GM18517 (cell line): ENCODE data around the gene ABL2.
"Not testable (repeated sequence)": the region's sequence is repeated elsewhere in the genome, so short reads cannot be mapped to it uniquely, and the experiment has no call there.

ENCODE experiments used
- ATAC-seq: cut with Tn5 transposase; IDR thresholded peaks from one replicate; pipeline ENCODE4 v1.9.1; 2021; ENCODE audit warnings: mild to moderate bottlenecking, moderate library complexity; ENCODE audit not compliant: unreplicated experiment

Gene ABL2

DNA sequence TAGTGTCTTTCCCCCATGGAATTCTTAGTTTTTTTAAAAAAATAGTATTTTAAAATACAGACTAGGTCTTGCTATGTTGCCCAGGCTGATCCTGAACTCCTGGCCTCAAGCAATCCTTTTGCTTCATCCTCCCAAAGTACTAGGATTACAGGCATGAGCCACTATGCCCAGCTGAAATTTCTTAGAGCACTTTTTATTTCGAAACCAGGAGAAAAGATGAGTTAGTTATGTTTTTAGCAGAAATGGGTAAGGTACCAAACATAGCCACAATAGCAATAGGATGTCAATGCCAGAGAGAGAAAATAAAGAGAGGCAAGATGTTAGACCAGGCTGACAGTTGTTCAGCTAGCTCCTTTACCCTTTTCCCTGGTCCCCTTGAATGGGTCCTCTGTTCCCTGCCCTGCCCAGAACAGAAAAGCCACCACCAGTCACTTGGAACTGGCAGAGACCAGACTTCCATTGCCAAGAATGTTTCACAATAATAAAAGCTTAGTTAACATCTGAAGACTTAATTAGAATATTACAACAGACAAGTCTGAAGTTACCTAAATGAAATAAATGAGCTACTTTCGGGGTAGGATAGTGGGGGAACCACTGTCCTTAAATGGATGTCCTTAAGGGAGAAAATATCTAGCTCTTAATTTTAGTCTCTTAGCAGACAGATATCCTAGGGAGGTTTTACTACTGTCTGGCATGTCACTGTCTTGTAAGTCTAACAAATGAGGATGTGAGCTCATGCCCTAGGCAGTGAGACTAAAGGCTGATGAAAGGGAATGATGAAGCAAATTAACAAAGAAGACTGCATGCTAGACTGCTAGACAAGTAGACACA, 54.3 kb downstream of the ABL2 start:
- ATAC-seq: no peak

DNA sequence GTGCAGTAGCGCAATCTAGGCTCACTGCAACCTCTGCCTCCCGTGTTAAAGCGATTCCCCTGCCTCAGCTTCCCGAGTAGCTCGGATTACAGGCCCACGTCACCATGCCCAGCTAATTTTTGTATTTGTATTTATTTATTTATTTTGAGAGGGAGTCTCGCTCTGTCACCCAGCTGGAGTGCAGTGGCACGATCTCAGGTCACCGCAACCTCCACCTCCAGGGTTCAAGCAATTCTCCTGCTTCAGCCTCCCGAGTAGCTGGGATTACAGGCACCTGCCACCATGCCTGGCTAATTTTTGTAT, 59.1 kb downstream of the ABL2 start:
- not testable (repeated sequence) for ATAC-seq

DNA sequence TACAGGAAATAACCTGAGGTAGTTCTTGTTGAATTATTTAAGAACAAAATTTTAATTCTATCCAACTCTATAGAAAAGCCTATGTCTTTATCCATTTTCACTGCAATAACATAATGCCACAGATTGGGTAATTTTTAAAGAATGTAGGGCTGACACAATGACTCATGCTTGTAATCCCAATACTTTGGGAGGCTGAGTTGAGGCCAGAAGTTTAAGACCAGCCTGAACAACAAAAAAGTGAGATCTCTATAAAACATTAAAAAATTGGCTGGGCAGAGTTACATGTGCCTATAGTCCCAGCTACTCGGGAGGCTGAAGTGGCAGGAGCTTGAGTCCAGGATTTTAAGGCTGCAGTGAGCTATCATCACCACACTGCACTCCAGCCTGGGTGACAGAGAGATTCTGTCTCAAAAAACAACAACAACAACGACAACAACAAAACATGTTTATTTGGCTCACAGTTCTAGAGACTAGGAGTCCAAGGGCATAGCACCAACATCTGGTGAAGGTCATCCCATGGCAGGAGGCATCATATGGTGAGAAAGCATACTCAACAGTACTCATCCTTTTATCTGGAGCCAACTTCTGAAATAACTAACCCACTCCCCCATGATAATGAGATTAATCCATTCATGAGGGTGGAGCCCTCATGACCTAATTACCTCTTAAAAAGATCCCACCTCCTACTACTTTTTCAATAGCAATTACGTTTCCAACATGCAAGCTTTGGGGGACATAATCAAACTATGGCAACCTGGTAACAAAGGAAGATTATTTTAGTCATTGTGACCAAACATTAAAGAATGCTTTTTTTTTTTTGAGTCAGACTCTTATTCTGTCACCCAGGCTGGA, 59.6 kb downstream of the ABL2 start:
- no peak for ATAC-seq

DNA sequence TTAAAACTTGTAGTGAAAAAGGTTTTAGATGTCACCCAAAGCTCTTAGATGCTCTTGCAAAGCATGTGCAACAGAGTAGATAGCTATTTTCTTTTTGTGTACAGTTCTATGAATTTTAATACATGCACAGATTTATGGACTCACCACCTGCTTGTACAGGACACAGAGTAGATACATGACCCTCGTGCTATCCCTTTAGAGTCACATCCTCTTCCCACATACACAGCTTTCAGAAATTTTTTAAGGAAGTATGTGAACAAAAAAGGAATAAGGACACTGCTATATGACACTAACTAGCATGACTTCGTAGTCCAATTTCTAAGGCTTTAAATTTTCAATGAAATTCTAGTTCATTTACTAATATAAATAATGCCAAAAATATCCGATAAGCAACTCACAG, 60.9 kb downstream of the ABL2 start:
- no peak for ATAC-seq

DNA sequence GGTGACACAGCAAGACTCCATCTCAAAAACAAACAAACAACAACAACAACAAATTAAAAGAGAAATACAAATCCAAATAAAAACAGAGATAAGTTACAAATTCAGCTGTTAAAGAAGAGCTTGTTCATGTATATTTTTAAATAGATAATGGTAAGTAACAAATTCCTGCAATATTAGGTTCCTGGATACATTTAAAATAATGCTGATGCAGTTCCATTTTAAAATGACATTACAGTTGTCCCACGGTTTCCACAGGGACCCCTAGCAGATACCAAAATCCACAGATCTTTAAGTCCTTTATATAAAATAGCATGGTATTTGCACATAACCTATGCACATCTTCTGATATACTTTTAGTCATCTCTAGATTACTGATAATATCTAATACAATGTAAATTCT, 61.5 kb downstream of the ABL2 start:
- no peak for ATAC-seq

DNA sequence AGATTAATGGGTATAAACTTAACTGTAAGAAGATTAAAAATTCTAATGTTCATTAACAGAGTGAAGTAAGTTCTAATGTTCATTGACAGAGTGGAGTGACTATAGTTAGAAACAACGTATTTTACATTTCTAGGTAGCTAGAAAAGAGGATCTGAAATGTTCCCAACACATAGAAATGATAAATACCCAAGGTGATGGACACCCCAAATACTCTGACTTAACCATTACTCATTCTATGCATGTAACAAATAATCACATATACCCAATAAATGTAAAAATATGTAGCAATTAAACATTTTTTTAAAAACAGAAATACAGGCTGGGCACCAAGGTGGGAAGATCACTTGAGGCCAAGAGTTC, 62.1 kb downstream of the ABL2 start:
- ATAC-seq: no peak

DNA sequence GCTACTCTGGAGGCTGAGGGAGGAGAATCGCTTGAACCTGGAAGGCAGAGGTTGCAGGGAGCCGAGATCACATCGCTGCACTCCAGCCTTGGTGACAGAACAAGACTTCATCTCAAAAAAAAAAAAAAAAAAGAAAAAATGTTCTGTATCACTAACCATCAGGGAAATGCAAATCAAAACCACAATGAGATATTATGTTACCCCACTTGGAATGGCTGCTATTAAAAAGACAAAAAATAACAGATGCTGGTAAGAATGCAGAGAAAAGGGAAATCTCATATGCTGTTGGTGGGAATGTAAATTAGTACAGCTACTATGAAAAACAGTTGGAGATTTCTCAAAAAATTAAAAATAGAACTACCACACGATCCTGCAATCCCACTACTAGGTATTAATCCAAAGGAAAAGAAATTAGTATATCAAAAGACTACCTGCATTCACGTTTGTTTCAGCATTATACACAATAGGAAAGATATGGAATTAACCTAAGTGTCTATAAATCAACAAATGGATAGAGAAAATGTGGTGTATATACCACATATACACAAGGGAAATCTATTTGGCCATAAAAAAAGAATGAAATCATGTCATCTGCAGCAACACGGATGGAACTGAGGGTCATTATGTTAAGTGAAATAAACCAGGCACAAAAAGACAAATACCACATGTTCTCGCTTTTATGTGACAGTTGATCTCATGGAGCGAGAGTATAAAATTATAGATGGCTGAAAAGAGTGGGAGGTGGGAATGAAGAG, 62.6 kb downstream of the ABL2 start:
- no peak for ATAC-seq

DNA sequence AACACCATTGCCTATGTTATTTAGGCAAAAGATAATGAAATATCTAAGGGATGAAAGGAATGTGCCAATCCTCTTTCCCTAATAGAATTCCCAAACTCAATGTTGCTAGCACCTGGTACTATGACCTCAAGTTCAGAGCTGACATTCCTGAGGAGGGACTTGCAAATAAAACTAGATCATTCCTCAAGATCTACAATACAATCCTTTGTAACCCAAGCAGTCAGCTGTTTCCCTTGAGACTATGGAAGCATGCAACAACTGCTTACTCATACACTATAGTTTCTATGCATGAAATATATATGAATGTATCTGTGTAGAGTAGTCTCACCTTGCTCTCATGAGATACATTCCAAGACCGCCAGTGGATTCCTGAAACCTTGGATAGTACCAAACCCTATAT, 65.0 kb downstream of the ABL2 start:
- no peak for ATAC-seq

DNA sequence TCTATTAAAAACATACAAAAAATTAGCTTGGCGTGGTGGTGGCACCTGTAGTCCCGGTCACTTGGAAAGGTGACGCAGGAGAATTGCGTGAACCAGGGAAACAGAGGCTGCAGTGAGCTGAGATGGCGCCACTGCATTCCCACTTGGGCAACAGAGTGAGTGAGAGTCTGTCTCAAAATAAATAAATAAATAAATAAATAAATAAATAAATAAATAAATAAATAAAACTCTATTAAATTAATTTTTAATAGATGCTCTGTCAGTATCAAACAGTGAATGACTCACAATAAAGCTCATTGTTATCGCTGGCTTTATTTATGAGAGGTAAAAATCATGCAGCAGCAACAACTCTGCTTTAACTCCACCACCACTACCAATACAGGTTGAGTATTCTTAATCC, 72.8 kb downstream of the ABL2 start:
- ATAC-seq: no peak

DNA sequence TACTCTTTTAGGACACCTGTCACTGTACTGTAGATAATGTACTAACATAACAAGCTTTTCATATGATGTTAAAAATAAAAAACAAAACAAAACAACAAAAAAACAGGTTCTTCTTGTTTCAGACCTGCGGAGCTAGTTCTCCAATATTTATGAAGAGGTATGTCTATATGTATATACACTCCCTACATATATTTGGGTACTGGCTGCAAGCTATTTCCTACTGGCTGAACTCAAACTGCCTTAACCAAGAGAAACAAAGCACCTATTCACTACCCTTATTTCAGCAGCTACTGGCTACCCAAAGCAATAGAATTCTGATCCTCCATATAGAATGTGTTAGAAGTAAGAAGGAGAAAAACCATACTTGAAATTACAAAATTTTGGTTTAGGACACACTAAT, 73.5 kb downstream of the ABL2 start:
- no peak for ATAC-seq

DNA sequence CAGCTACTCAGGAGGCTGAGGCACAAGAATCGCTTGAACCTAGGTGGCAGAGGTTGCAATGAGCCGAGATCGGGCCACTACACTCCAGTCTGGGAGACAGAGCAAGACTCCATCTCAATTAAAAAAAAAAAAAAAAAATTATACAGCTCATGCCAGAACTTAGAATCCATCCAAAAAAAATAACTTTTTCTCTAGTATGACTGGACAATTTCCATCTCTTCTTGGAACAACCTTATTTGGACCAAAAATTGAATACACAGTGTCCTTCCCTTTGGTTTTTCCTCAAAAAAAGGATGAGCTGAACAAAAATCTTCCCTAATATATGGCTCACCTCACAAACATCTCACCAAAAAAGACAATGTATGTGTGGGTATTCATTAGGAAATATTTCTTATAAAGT, 73.9 kb downstream of the ABL2 start:
- no peak for ATAC-seq

DNA sequence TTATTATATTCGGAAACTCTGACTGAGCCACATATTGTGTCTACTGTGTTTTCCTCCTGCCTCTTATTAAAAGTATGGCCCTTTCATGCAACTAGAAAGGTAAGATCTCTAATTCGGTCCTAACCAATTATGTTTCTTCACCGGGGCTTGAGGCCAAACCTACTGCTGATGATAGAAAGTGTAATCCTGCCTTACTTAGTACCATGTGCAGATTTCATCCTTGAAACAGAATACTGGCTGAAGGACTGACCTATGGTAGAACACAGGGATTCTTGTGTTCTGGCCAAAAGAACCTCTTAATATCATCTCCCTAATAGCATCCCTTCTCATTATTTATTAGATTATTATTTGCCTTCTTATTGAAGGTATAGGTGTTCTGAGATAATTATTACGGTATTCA, 75.0 kb downstream of the ABL2 start:
- ATAC-seq: no peak

DNA sequence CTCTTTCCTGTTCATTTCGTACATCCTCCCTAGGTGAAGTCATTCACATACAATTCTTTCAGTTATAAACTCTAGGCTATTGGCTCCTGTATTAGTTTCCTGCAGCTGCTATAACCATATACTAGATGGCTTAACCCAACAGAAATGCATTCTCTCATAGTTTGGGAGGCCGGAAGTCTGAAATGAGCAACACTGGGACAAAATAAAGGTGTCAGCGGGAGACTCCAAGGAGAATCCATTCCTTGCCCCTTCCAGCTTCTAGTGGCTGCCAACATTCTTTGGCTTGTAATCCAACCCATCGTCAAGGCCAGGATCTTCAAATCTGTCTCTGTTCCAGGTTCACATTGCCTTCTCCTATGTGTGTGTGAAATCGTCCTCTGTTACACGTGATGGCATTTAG, 76.3 kb downstream of the ABL2 start:
- no peak for ATAC-seq

DNA sequence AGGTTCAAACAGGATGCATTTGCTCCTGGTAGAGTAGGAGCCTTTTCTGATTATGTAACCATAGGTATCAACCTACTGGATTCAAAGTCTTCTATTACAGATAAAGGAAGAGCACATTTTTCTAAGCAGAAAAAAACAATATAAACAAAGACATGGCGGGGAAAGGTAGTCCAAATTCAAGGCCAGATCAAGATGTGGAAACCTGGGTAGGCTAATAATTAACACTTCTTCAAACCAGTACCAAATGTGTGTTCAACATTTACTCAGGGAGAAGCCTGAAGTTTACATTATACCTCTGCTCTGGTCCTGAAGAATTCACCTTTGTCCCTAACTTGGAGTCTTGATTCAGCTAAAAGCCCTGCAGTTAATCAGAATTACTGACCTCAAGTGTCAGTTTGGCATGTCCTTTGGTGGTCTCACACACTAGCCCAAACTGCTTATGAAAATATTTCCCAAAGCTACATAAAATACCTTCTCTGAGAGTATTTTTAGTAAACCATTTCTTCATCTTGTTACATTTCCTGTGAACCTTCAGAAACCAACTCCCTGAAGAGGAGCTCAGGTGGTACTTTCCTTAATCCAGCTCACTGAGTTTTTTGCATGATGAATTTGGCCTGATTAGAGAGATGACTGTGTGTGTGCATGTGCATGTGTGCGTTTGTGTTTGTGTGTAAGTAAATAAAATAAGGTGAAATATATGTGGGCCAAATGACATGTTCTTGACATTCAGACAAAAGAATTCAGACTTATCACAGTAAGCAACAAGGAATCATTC, 77.4 kb downstream of the ABL2 start:
- ATAC-seq: no peak

DNA sequence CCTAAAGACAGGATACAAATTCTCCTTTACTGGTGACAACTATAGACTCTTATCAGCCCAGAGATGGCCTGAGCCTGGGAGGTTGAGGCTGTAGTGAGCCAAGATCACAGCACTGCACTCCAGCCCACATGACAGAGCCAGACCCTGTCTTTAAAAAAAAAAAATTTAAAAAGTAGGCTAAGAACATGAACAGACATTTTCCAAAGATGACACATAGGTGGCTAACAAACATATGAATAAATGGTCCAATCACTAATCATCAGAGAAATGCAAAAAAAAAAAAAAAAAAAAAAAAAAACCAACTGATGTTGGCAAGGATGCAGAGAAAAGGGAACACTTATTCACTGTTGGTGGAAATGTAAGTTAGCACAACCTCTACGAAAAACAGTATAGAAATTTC, 82.6 kb downstream of the ABL2 start:
- ATAC-seq: no peak

DNA sequence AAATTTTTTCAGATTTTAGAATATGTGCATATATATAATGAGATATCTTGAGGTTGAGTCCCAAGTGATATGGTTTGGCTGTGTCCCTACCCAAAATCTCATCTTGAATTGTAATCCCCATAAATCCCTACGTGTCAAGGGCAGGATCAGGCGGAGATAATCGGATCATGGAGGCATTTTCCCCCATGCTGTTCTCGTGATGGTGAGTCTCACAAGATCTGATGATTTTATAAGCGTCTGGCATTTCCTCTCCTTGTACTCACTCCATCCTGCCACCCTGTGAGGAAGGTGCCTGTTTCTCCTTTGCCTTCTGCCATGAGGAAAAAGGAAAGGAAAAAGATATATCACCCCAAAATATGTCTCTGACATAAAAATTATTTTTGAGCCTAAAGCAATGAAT, 83.0 kb downstream of the ABL2 start:
- no peak for ATAC-seq

DNA sequence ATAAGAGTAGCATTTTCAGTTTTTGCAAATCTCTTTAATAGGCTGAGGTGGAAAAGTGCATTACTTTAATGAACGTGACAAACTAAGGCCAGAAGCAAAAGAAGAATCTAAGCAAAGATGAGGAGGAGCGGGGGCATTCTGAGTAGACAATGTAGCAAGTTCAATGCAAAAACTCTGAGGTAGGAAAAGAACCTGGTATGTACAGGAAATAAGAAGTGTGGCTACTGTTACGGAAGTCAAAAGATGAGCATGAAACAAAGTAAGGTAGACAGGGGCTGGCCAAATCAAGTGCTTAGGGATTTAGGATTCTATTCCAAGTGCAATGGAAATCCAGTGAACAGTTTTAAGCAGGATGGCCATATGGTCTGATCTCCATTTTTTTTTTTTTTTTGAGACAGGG, 84.0 kb downstream of the ABL2 start:
- ATAC-seq: no peak

DNA sequence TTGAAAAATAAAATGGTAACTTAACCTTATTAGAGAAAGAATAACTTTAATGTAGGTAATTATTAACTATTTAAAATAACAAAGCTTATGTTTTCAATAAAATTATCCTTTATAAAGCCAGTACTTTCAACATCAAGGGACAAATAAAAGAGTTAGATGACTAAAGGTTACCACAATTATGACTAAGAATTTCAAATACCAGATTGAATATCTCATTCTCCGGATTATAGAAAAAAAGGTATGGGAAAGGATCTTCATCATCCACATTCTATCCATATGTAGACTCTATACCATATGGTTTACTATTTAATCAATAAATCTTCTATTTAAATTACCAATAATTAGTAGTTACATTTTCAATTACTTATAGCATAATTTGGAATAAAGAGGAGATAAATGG, 84.9 kb downstream of the ABL2 start:
- no peak for ATAC-seq

DNA sequence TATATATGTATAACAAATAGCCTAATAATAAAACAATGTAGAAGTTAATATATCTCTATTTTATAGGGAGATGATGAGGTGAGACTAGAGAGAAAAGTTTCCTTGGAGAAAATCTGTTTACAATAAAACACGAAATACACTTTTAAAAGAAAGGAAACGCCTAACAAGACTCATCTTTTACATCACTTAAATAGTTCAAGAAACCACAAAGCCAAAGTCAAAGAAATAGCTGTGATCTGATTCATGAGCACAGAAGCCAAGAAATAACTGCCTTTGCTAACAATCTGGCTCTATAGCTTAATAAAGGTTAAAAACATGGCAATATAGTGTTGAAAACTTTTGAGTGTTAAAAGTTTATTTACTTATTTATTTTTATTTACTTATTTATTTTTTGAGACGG, 86.2 kb downstream of the ABL2 start:
- ATAC-seq: no peak

DNA sequence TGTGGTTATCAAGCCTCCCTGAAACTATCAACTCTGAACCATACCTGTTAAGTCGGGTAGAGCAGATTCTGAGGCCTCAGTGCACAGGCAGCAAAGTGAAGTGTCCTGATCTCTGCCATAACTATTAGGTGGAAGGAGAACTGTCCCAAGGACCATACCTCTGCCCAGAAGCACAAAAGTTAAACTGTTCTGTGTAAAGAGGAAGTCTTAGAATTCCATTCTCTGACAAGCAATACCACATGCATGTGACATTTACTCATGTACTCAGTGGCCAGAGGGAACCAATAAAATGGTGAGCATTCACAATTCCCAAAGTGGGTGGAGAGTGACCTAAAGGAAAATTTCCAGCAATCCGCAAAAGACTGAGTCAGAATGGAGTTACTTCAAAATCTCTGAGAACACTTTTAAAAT, 86.6 kb downstream of the ABL2 start:
- ATAC-seq: no peak

DNA sequence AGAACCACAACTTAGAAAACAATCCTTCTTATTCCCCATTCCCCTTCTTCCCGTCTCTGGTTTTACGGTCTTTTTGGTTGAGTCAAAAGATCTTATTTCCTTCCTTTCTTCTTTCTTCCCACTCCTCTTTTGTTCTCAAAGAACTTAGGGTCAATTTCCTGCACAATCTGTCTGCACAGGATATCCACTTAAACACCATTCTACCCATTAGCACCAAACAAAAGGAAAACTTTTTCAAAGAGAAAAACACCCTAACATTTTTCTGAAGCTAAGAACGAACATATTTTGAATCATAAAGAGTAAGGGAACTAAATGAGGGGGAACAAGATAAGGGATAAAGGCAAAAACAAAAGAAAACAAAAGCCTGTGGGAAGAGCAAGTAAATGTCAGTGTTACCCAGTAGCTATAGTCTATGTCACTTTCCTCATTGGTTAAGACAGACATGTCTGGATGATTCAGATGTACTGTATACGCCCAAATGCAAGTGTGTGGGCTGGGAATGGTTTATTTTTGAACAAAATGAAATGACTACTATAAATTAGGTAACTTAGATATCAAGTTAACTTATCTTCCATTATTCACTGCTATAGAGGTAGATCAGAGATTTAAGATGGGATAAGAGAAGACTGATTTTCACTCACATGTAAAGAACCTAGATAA, 87.8 kb downstream of the ABL2 start:
- ATAC-seq: no peak
